ENCODE measurements around the gene PRDM11. TPM values are rescaled to one million over a fixed set of nuclear protein-coding genes. Genes with fewer than 3 reads are reported as not detected.
A peak's percentile ranks its signal among the peaks of the same experiment; 100 is the strongest.

Gene PRDM11
- total RNA-seq, 1 donor, result 6.5 TPM

DNA sequence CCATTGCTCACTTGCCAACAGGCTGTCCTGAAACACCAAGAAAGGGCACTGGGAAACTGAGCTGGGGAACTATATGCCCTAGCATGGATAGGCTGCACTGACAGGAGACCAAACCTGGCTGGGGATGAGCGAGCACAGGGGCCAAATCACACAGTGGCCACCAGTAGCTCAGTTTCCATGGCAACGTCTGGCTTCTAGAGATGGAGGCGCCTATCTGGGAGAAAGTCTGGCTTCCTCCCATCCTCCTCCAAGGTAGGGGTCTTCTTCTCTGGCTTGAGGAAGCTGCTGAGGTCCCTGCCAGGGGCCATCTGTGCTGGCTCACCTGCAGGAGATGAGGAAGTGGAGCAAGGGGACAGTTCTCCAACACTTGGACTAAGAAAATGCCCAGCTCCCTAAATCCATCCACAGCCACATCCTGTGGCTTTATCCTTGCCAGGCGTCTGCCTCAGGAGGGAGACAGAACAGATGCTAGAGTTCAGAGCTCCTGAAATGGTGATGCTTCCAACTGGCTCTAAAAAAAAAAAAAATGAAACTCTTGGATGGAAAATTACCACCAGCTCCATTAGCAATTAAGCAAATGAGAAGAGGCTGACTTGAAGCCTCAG, 91.4 kb downstream of the PRDM11 start:
- H3K4me3 ChIP-seq (ENCODE audit: low read depth, low read length), result no peak overlapping the region
- TF ChIP-seq, protein P1, sequence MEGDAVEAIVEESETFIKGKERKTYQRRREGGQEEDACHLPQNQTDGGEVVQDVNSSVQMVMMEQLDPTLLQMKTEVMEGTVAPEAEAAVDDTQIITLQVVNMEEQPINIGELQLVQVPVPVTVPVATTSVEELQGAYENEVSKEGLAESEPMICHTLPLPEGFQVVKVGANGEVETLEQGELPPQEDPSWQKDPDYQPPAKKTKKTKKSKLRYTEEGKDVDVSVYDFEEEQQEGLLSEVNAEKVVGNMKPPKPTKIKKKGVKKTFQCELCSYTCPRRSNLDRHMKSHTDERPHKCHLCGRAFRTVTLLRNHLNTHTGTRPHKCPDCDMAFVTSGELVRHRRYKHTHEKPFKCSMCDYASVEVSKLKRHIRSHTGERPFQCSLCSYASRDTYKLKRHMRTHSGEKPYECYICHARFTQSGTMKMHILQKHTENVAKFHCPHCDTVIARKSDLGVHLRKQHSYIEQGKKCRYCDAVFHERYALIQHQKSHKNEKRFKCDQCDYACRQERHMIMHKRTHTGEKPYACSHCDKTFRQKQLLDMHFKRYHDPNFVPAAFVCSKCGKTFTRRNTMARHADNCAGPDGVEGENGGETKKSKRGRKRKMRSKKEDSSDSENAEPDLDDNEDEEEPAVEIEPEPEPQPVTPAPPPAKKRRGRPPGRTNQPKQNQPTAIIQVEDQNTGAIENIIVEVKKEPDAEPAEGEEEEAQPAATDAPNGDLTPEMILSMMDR (IDR thresholded peaks at IDR 0.05; ENCODE audit: insufficient read depth, low read depth, low read length), result no peak
- DNase-seq (ENCODE audit: low read depth), result no peak

DNA sequence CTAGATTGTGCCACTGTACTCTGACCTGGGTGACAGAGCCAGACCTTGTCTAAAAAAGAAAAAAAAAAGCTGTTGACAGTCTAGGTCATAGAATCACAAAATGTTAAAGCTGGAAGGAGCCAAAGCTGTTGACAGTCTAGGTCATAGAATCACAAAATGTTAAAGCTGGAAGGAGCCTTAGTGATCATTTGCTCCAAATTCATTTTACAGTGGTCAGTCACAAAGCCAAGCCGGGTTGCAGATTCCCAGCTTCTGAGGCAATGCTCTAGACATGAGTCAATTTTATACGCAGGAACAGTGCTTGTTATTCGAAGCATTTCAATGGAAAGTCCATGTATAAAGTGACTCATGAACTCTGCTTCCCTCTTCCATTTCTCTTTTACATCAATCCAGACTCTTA, 92.3 kb downstream of the PRDM11 start:
- DNase-seq (ENCODE audit: low read depth), result peak; percentile 3
- H3K4me3 ChIP-seq (ENCODE audit: low read depth, low read length), result no peak overlapping the region
- TF ChIP-seq, protein P1 (IDR thresholded peaks at IDR 0.05; ENCODE audit: insufficient read depth, low read depth, low read length), result no peak

DNA sequence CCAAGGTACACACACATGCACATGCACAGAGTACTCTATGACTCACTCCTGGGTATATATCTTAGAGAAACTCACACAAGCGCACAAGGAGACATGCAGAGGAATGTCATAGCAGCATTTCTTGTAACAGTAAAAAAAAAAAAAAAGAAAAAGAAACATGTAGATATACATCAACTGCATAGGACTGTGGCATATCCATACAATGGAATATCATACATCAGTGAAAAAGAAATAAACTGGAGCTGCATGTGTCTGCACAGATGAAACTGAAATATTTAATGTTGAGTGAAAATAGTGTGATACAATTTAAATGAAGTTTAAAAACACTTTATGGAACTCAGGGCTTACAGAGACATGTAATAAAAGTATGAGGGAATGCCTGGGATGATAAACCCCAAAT, 93.3 kb downstream of the PRDM11 start:
- TF ChIP-seq, protein P1 (IDR thresholded peaks at IDR 0.05; ENCODE audit: insufficient read depth, low read depth, low read length), result no peak
- H3K4me3 ChIP-seq (ENCODE audit: low read depth, low read length), result no peak overlapping the region
- DNase-seq (ENCODE audit: low read depth), result no peak

DNA sequence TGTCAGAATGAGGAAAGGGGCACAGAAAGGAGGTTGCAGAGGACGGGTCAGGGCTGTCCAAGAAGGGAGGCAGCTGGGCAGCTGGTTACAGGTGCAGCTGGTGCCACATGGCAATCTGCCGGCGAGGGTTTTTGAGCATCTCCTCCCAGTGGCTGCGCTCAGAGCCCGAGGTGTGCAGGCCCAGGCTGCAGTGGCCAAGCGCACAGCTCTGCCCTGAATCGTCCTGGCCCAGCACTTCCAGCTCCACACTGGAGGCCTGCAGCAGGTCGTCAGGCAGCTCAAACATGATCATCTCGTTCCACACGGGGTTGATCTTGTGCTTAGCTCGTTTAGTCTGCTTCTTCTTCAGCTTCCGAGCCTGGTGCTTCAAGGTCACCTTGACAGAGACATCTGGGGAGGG, 97.5 kb downstream of the PRDM11 start:
- no peak for DNase-seq (ENCODE audit: low read depth)
- H3K4me3 ChIP-seq (ENCODE audit: low read depth, low read length), result no peak overlapping the region
- TF ChIP-seq, protein P1 (IDR thresholded peaks at IDR 0.05; ENCODE audit: insufficient read depth, low read depth, low read length), result no peak

DNA sequence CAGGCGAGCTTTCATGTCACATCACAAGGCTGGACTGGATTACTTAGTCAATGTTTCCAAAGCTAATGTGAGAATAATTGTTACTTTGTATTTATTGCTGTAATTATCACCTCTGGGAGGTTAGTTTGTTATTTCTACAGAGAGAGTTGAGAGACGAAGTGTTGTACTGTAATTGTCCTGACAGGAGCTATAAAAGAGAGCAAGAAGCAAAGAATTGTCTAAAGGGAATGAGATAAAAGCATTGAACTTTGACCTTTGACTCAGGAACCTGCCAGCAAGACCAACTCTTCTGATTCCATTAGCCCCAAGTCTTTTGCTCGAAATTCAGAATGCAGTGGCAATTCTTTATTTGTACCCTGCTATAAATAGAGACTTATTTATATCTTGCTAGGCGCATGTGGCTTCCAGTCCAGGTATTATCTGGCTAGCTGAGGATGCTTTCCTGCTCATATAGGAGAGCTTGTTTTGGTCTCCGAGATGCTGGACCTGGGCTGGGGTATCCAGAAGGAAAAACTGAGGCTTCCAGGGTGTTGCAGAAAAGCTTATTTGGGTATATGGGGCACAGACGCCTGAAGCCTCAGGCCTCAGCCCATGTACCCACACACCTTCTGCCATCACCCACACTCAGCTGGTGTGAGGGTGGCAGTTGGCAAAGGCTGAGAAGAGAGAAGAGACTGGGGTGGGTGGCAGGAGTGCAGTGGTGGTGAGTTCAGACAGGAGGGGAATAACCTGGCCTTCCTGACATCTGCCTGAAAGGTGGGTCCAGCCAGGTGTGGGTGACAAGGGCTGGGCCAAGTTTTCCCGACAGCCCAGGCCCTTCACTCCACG, 99.0 kb downstream of the PRDM11 start:
- H3K4me3 ChIP-seq (ENCODE audit: low read depth, low read length), result no peak overlapping the region
- no peak for DNase-seq (ENCODE audit: low read depth)
- TF ChIP-seq, protein P1 (IDR thresholded peaks at IDR 0.05; ENCODE audit: insufficient read depth, low read depth, low read length), result no peak

DNA sequence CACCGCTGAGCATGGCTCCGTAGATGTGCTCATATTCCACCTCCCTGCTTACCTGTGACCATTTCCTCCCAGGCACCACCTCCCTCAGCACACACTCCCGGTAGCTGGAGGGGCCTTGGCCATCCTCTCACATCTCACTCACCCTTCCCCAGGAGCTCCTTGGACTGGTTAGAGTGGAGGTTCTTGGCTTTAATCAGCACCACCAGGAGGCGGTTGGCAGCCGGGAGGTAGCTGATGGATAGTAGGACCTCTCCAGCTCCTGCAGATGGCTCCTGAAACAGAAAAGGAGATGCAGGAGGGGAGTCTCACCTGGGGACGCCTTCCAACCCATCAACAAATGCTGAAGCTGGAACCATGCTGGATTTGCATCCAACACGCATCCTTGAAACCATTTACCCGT, 99.8 kb downstream of the PRDM11 start:
- H3K4me3 ChIP-seq (ENCODE audit: low read depth, low read length), result no peak overlapping the region
- TF ChIP-seq, protein P1 (IDR thresholded peaks at IDR 0.05; ENCODE audit: insufficient read depth, low read depth, low read length), result no peak
- no peak for DNase-seq (ENCODE audit: low read depth)
